ENCODE results near the gene MRPL37.
"Not testable (repeated sequence)": the region's sequence is repeated elsewhere in the genome, so short reads cannot be mapped to it uniquely, and the experiment has no call there.

The MRPL37 gene

GRCh38 chr1:54220004-54220811, 20.2 kb downstream of the MRPL37 start:
- DNase-seq: peak; percentile 6

GRCh38 chr1:54221113-54221834, 21.3 kb downstream of the MRPL37 start:
- DNase-seq: no peak

GRCh38 chr1:54221867-54222484, 22.0 kb downstream of the MRPL37 start:
- no peak for DNase-seq

- no peak for DNase-seq
Measured at GRCh38 chr1:54222711-54223110, 22.7 kb downstream of the MRPL37 start.

GRCh38 chr1:54223441-54224202, 23.7 kb downstream of the MRPL37 start:
- DNase-seq: no peak

- no peak for DNase-seq
Measured at GRCh38 chr1:54224233-54224632, 24.3 kb downstream of the MRPL37 start.

GRCh38 chr1:54225378-54225777, 25.4 kb downstream of the MRPL37 start:
- DNase-seq: no peak

GRCh38 chr1:54225986-54226559, 26.1 kb downstream of the MRPL37 start:
- DNase-seq: no peak

- DNase-seq: no peak
Measured at GRCh38 chr1:54227091-54227602, 27.2 kb downstream of the MRPL37 start.

GRCh38 chr1:54227891-54228310, 27.9 kb downstream of the MRPL37 start:
- DNase-seq: no peak

- DNase-seq: no peak
Measured at GRCh38 chr1:54228638-54229079, 28.7 kb downstream of the MRPL37 start.

- DNase-seq: no peak
Measured at GRCh38 chr1:54229281-54229891, 29.4 kb downstream of the MRPL37 start.

GRCh38 chr1:54230507-54231339, 30.8 kb downstream of the MRPL37 start:
- DNase-seq: no peak

GRCh38 chr1:54233196-54233595, 33.2 kb downstream of the MRPL37 start:
- not testable (repeated sequence) for DNase-seq

GRCh38 chr1:54234284-54234683, 34.3 kb downstream of the MRPL37 start:
- DNase-seq: no peak

GRCh38 chr1:54237586-54237985, 37.6 kb downstream of the MRPL37 start:
- no peak for DNase-seq

- DNase-seq: no peak
Measured at GRCh38 chr1:54238353-54239034, 38.5 kb downstream of the MRPL37 start.

- DNase-seq: no peak
Measured at GRCh38 chr1:54239035-54239383, 39.0 kb downstream of the MRPL37 start.

- no peak for DNase-seq
Measured at GRCh38 chr1:54239631-54240031, 39.7 kb downstream of the MRPL37 start.

- DNase-seq: no peak
Measured at GRCh38 chr1:54240741-54241335, 40.9 kb downstream of the MRPL37 start.

Measured in DMS79 (cell line).